Islet of Langerhans (tissue), 1 donor: ENCODE data around the gene PMM1.
"Not testable (repeated sequence)": the region's sequence is repeated elsewhere in the genome, so short reads cannot be mapped to it uniquely, and the experiment has no call there.

ENCODE experiments used
- FAIRE-seq: peaks from one replicate; lab custom pipeline; 2011; peaks lifted over from hg19 to GRCh38; lab: Jason Lieb, UNC

Gene PMM1

DNA sequence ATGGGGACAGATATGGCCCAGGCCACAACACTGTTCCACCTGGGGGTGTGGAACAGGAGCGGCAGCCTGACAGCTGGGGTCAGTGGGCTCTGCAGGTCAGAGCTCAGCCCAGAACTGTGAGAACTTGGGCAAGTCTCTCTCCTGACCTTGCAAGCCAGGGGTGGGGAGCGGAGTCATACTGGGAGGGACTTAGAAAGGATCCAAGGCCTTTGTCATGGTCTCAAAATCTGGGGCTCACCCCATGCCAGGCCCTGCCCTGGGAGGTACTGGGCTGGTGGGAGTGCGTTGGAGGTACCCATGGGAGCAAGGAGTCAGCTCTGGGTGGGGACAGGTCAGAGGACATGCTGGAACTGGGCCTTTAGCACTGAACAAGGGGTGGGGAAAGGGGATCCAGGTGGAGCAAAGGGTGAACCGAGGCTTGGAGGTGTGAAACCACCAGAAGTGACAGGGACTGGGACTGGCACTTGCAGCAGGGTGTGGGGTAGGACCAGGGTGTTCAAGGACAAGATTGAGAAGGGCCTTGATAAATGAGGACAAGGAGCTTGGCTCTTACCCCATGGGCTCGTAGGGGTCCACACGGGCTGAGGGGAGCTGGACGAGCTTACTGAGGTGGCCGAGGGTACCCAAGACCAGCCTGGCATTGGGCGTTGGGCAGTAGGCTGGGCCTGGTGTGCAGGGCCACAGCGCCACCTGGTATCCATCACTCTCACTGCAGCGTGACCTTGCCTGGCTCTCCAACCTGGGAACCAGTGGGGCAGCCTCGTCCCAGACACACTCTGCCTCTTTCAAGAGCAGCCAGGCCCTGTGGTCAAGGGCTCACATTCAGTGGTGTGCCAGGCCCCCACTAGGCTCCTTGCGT, 7.4 kb upstream of the PMM1 start:
- FAIRE-seq, result no peak

DNA sequence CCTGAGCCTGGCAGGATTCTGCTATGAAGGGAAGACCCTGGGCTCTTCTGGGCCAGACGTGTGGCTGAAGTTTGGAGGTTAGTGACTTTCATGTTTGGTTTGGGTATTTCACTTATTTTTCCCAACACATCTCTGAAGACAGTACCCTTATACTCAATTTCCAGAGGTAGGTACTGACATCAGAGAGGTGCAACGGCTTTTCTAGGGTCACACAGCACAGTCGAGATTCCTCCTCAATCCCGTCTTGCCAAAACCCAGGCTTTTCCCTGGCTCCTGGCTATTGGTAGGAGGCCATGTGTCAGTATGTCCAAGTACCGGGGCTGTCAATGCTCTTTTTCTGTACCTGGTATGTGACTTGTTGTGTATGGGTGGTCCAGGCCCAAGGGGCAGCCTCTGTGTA, 6.1 kb upstream of the PMM1 start:
- FAIRE-seq, result no peak

DNA sequence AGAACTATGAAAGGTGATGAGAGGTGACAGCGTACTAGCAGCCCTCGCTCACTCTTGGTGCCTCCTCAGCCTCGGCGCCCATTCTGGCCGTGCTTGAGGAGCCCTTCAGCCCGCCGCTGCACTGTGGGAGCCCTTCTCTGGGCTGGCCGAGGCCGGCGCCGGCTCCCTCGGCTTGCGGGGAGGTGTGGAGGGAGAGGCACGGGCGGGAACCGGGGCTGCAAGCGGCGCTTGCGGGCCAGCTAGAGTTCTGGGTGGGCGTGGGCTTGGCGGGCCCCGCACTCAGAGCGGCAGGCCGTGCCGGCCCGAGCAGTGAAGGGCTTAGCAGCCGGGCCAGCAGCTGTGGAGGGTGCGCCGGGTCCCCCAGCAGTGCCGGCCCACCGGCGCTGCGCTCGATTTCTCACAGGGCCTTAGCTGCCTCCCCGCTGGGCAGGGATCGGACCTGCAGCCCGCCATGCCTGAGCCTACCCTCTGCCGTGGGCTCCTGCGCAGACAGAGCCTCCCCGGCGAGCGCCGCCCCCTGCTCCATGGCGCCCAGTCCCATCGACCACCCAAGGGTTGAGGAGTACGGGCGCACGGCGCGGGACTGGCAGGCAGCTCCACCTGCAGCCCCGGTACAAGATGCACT, 3.8 kb upstream of the PMM1 start:
- FAIRE-seq, result not testable (repeated sequence)

DNA sequence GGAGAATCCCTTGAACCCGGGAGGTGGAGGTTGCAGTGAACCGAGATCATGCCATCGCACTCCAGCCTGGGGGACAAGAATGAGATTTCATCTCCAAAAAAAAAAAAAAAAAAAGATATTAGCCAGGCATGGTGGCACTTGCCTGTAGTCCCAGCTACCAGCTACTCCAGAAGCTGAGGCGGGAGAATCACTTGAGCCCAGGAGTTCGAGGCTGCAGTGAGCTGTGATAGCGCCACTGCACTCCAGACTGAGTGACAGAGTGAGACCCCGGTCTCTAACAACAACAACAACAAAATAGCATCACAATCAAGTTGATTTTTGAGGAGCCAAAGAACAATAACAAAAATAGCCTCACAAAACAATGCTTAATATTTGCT, 2.3 kb downstream of the PMM1 start:
- no peak for FAIRE-seq

DNA sequence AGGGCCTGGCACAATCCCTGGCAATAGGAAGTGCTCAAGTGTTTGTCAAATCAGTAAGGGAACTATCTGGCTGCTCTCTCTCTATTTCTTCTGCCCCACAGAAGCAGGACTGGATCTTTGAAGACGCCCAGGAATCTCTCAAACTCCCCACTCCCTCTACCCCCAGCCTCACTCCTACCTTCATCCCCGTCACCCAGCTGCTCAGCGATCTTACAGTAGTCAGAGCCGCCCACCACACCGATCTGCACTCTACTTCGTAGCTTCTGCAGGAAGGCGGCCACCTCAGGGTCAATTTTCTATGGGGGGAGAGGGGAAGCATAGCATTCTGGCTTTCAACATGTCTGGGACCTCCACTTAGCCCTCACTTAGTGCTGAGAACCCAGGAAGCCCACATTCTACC, 3.7 kb downstream of the PMM1 start:
- FAIRE-seq, result no peak

DNA sequence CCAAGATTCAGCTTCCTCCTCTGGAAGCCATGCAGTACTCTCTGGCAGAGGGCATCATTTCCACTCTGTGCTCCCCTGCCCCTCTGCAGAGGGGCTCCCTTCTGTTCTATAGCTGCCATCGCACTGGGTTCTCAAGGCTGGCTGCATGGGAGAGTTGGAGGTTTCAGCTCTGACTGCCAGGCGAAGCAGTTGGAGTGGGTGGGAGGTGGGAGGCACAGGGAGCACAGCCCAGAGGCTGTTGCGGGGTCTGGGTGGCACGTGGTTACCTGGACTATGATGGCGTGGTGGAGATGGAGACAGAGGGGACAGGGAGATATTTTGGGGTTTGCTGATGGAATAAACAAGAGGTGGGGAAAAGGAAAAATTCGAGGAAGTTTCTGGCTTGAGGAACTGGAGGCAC, 4.8 kb downstream of the PMM1 start:
- FAIRE-seq, result no peak

DNA sequence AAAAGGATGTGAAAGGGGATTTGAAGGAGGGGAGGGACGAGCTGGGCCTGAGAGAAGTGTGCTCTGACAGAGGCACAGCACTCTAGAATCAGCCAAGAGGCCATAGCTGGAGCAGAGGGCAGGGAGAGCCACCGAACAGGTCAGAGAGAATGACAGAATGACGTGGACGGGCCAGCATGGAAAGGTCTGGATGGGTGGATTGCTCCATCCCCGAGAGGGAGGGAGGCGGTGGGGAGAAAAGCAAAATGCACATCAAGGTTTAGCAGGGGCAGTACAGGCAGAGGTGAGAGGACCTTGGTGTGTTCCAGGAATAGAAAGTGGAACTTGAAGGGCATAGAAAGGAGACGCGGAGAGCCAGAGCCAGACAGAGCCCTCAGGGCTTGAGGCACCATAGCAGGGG, 6.9 kb downstream of the PMM1 start:
- no peak for FAIRE-seq

DNA sequence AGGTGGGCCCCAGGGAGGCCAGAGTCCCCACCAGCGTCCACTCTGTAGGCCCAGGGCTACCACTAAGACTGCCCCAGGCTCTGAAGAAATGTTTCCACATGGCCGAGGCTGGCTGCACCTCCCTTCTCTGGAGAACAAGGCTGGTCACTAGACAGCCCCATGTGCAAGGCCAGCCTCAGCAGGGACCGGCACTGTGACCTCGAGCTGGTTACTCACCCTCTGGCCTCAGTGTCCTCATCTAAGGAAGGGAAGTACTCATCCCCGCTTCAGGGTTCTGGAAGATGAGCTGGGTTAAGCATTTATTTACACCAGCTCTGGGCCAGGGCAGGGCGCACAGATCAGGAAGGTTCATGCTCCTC, 9.7 kb downstream of the PMM1 start:
- no peak for FAIRE-seq

DNA sequence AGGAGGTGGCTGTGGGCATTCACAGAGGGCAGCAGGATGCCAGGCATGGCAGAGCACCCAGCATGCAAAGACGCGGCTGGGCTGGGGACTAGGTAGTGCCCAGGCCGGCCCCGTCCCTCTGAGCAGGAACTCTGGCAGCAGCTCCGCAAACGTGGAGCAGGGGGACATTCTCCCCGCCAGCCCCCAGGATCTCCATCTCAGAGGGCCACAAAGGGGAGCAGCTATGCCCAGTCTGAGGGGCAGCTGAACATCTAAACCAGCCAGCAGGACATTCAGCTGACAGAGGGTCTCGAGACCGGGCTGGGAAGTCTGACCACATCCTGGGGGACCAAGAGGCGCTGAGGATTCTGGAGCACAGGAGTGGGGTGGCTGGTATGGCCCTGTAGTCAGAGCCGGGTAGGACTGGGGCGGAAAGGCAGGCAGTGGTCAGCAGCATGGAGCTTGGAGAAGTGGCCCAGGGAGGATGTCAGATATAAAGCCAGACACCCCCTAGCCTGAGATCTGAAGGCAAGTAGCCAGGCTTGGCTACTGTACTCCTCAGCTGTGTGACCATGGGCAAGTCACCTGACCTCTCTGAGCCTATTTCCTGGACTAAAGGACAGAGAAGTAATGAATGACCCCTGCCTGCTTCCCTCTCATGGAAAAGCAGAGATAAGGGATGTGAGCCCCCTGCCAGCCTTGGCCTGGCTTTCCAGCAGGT, 10.2 kb downstream of the PMM1 start:
- FAIRE-seq, result no peak

DNA sequence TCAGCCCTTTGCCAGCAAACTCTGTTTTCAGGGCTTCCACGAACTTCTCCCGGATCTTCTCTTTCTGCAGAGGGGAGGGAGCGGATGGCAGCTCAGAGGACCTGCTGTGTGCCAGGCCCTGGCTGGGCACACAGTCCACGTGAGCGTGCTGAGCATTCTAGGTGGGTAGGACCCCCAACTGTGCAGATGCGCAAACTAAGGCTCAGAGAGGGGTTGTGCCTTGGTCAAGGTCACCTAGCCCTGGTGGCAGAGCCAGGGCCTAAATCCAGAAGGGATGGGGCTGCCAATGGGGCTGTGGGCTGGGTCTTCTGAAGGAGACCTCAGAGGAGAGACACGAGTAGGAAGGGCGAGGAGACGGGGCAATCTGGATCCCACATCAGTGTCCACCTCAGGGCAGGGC, 10.8 kb downstream of the PMM1 start:
- FAIRE-seq, result no peak

DNA sequence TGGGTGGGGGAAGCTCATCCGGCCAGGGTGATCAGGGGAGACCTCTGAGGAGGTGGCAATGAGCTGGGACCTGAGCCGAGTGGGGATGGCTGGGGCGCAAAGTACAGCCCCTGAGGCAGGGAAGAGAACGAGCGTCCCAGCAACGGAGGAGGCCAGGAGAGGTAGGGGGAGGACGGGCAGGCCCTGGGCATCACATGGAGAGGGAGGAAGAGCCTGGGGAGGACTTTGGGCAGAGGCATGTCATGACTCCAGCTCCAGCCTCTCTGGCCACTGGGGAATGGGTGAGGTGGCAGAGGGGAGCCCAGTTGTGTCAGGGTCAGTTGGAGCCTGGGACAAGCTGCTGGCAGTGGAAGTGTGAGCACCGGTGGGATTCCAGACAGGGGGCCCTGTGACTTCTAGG, 11.5 kb downstream of the PMM1 start:
- no peak for FAIRE-seq

DNA sequence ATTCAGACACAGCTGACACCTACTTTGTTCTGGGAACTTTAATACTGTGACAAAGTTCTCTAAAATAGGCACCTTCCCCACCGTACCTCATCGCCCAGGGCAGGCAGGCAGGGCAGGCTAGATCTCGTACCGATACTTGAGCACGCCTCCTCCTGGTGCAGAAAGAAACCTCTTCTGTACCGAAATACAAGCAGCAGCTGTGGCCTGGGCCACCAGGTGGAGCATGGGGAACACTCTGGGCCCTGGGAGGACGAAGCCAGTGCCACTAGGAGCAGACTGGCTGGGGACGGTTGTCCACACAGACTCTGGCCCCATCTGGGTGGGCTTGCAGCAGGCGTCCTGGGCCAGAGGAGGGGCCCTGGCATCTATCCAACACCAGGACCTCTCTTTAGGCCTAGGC, 12.8 kb downstream of the PMM1 start:
- FAIRE-seq, result no peak

DNA sequence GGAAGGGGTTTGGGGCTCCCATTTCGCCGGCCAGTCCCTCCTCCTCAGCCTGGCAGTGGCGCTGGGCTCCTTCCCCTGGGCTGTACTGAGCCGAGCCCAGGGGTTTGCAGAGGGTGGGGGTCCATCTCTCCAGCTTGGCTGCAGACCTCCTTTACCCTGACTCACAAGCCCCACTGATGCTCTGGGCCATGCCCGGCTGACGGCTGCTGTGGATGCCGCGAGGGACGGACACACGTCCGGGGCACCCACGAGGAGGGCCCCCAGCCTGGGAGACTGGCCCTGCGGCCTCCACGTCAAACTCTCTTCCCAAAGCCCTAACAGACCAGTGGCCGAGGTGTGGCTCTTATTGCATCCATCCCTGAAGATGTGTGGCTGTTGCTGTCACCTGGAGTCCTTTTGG, 14.1 kb downstream of the PMM1 start:
- no peak for FAIRE-seq

DNA sequence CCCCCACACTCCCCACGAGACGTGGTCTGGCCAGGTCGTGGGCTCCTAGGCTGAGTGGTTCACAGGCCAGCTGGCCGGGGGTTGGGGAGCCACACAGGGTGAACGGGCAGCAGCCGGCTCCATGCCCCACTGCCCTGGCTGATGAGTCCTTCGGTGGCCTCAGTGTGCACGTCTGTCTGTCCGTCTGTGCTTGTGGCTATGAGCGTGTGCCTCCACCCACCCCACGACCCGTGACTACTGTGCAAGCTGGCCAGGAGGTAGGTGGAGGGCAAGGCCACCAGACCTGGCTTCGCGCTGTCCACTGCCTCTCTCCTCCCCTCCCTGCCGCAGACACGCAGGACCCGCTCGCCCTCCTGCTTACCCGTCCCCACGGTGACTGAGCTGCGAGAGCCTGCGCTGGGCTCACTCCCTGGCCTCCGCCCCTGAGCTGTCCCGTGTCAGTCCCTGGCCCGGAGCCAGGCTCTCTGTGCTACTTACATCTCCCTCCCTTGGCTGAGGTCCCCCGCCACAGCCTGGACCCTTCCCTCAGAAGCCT, 14.7 kb downstream of the PMM1 start:
- no peak for FAIRE-seq

DNA sequence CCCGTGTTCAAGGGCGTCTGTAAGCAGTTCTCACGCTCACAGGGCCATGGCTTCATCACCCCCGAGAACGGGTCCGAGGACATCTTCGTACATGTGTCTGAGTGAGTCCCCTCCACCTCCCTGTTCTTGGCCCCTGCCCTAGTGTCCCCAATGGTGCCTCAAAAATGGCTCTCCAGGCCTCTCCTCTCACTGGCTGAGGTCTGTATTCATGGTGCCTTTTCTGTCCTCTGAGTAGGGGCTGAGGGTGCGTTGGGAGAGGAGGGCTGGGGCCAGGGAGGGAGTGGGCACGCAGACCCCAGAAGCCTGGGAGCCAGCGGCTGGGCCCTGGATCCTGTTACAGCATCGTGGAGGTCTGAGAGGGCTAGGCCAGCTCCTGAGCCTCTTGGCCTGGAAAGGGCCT, 16.0 kb downstream of the PMM1 start:
- FAIRE-seq, result no peak

DNA sequence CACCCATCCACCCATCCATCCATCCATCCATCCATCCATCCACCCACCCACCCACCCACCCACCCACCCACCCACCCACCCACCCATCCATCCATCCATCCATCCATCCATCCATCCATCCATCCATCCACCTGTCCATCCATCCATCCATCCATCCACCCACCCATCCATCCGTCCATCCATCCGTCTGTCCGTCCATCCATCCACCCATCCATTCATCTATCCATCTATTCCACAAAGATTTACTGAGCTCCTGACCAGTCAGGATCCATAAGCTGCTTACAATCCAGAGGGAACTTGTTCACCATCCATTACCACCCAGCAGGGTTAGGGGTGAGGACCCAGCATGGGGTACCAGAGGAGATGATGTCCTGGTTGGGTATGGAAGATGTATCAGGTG, 17.3 kb downstream of the PMM1 start:
- FAIRE-seq, result not testable (repeated sequence)

DNA sequence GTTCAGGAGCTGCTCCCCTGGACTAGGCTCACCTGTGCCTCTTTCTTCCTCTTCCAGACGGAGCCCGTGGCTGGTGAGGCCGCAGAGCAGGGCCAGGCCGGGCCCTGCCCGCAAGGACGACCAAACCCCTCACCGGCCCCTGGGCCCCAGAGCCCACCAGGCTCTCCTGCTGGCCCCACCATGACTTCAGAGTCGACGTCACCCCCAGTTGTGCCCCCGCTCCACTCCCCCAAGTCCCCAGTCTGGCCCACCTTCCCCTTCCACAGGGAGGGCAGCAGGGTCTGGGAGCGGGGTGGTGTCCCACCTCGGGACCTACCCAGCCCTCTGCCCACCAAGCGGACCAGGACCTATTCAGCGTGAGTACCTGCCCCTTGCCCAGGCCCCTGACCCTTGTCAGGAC, 17.9 kb downstream of the PMM1 start:
- no peak for FAIRE-seq

DNA sequence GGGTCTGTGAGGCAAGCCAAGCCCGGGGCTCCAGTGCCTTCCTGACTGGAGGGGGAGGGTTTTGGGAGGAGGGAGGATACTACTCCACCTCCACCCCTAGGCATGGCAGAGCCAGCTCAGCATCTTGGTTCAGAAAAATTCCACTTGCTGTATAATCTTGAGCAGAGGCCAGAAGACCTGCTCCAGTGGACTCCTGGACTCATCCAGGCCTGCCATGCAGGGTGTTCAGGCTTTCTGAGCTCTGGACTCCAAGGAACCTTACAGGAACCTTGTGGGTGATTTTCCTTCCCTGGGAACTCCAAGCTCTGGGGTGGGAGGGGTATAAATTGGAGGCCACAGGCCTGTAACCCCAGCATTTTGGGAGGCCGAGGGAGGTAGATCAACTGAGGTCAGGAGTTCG, 19.4 kb downstream of the PMM1 start:
- no peak for FAIRE-seq

DNA sequence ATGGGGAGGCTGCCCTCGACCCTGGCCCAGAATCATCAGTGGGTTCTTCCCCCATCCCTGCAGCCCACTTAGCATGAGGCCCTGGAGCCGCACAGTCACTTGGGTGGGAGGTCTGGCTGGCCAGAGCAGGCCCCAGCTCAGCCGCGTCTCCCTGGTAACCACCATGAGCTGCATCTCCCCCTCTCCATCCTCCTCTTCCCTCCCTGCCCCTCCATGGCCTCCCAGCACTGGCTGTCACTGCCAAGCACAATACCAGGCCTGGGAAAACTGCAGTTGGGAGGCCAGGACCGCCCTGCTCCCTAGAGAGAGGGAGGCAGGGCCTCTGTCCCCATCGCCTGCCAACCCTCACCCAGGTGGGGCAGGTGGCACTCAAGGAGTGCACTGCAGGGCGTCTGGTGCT, 20.8 kb downstream of the PMM1 start:
- no peak for FAIRE-seq

DNA sequence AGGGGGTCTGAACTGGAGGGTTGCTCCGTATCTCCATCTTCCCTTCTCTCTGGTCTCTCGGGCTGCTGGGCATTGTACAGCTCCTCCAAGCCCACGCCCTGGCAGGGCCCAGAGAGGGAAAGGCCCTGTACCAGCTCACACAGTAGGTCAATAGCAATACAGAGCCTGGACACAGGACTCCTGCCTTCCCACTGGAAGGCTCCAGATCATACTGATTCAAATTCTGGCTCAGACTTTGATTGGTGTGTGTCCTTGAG, 22.2 kb downstream of the PMM1 start:
- no peak for FAIRE-seq

DNA sequence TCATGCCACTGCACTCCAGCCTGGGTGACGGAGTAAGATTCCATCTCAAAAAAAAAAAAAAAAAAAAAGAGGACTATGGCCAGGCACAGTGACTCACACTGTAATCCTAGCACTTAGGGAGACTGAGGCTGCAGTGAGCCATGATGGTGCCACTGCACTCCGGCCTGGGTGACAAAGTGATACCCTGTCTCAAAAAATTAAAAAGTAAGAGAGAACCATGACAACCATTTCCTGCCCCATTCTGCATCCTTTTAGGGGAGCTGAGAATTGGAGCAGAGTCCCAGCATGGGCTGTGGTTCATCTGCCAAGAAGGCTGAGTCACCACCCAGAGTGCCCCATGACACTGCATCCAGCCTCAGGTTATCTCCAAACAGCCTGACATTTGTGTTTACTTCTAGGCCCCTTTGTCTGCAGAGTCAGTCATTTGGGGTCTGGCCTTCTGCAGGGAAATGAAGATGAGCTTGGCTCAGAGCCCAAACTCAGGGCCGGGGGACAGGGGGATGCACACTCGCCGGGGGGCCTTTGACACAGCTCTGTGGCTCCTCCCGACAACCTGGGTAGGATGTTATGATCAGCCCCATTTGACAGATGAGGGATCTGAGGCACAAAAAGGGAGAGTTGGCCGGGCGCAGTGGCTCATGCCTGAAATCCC, 24.1 kb downstream of the PMM1 start:
- FAIRE-seq, result no peak

DNA sequence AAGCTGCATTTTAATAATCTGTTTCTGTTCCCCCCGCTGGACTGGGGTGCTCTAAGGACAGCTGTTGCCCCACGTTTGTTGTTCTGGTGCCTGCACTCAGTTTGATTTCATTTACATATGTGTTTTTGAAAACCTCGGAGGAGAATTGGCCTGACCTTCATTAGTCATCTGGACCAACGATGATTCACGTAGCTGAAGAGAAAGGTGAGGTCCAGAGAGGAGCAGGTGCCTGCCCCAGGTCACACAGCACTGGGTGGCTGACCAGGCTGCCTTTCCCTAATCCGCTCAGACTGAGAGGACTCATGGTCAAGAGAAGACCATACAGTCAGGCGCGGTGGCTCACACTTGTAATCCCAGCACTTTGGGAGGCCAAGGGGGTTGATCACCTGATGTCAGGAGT, 25.1 kb downstream of the PMM1 start:
- FAIRE-seq, result no peak

DNA sequence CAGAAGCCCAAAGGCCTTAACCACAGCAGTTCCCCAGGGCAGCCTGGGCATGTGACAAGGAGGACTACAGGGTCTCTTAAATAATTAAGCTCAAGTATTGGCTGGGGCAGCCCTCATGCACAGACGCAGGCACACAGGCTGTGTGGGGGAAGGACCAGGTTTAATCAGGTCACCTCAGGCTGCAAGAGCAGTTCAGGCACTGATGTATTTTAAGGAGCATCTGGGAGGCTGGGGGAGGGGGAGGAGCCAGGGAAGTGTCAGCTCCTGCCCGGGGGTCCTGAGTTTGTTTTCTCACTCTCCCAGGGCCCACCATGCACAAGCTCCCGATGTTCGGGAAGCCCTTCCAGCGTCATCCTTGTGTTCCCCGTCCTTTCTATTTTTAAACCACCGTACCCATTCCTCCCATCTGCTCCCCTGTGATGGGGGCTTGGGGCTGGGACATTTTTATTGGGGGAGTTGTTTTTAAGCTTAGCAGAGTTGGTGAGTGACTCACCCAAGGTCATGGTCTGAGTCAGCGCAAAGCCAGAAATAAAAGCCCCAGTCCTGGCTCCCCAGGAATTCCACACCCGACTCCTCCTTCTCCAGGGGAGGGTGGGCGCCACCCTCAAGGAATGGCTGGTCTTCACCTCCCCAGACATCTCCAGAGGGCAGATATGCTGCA, 26.5 kb downstream of the PMM1 start:
- FAIRE-seq, result no peak
